ENCODE measurements around the gene LSAMP.

LSAMP gene

DNA sequence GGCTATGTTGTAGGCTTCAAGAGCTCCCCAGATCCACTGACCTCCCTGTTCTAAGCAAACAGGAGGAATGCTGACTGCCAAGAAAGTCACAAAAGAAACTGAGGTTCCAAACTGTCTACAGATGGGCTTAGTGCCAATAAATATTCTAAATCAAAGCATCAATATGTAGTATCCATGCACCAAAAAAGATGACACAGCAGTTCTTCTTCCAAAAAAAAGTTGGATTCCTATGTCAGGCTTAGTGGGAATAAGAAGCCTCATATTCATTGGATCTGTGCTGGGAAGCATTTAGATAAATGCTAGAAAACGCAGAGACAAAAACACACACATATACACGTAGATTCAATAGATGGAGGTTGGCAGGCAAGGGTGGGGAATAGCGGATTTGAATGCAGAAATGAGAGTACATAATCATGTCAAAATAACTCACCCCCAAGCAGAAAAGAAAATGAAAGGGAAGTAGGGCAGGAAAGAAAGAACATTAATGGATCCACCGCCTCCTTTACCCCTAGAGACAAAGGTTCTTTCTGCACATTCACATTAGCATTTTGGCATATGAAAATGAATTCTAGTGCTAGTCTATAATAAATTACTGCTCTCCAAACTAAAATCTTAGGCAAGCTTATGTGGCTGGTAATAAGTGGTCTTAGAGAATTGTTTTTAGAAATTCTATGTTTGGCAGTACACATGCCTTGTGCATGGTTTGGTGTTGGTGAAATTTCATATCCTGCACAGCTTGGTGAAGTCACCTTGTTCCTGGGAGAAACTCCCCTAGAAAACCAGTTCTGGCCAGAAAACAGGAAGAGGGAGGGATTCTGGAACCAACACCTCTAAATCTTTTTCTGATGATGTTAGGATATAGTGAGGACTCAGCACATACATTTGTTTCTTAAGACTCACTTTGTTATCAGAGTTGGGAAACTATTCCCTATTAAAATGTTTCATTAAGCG, 283.4 kb downstream of the LSAMP start:
- no peak for DNase-seq (ENCODE audit: low spot score)
- CTCF ChIA-PET, result no interaction called here
- POLR2A ChIA-PET (ENCODE audit: low non-redundant PET), result no interaction called here
- H3K27ac ChIP-seq, result no peak overlapping the region
- TF ChIP-seq, protein P1, sequence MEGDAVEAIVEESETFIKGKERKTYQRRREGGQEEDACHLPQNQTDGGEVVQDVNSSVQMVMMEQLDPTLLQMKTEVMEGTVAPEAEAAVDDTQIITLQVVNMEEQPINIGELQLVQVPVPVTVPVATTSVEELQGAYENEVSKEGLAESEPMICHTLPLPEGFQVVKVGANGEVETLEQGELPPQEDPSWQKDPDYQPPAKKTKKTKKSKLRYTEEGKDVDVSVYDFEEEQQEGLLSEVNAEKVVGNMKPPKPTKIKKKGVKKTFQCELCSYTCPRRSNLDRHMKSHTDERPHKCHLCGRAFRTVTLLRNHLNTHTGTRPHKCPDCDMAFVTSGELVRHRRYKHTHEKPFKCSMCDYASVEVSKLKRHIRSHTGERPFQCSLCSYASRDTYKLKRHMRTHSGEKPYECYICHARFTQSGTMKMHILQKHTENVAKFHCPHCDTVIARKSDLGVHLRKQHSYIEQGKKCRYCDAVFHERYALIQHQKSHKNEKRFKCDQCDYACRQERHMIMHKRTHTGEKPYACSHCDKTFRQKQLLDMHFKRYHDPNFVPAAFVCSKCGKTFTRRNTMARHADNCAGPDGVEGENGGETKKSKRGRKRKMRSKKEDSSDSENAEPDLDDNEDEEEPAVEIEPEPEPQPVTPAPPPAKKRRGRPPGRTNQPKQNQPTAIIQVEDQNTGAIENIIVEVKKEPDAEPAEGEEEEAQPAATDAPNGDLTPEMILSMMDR (conservative IDR thresholded peaks at IDR 0.05; ENCODE audit: low read depth), result no peak

DNA sequence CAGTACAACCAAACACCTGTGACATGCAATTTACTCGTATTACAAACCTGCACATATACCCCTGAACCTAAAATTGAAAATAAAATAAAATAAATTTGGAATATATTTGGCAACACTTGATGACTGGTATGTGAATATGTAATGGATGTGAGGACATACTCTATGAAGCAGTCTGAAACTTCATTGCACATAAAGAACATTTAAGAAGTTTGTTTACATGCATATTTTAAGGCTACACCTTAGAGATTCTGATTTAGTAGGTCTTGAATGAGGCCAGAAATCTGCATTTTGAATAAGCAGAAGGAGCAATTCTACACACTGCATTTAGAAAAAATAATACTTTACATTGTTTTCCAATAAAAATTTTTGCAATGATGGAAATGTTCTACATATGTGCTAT, 284.7 kb downstream of the LSAMP start:
- ChIA-PET POLR2A (ENCODE audit: low non-redundant PET) (no interaction called here), CTCF (no interaction called here)
- TF ChIP-seq, protein P1 (conservative IDR thresholded peaks at IDR 0.05; ENCODE audit: low read depth), result no peak
- no peak for DNase-seq (ENCODE audit: low spot score)
- H3K27ac ChIP-seq, result no peak overlapping the region

DNA sequence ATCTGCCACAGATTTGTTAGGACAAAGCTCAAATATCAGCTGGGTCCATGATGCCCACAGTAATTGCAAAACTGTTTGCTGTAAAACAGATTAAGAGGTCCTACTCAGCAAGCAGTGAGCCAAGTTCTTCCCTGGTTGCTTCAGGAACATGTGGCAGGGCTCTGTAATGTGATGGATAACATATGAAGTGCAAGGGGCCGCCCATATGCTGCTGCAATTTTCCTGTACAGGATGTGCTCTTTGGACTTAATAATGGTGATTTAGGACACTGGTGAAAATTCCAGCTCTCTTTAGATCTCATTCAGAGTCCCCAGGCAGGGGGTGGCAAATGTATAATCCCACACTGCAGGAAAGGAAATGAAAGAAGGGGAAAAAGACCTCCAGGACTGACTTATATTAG, 289.4 kb downstream of the LSAMP start:
- TF ChIP-seq, protein P1 (conservative IDR thresholded peaks at IDR 0.05; ENCODE audit: low read depth), result no peak
- no peak for DNase-seq (ENCODE audit: low spot score)
- CTCF ChIA-PET, result no interaction called here
- no peak overlapping the region for H3K27ac ChIP-seq
- POLR2A ChIA-PET (ENCODE audit: low non-redundant PET), result no interaction called here

DNA sequence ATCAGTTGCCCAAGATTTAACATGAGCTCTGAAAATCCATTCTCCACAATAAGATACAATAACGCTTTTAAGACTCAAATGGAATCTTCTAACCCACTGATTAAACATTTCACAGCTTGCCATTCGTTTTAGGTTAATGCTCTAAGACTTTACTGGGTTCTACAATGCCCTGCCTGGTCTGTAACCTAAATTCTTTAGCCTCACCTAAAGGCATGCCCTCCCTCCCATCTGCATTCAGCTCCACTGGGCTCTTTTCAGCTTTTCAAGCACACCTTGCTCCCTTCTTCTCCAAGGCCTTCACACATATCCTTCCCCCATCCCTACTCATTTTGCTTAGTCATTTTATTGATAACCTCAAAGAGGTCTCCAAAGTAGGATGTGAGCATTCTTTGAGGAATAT, 290.9 kb downstream of the LSAMP start:
- TF ChIP-seq, protein P1 (conservative IDR thresholded peaks at IDR 0.05; ENCODE audit: low read depth), result no peak
- no peak for DNase-seq (ENCODE audit: low spot score)
- POLR2A ChIA-PET (ENCODE audit: low non-redundant PET), result no interaction called here
- CTCF ChIA-PET, result no interaction called here
- H3K27ac ChIP-seq, result no peak overlapping the region

DNA sequence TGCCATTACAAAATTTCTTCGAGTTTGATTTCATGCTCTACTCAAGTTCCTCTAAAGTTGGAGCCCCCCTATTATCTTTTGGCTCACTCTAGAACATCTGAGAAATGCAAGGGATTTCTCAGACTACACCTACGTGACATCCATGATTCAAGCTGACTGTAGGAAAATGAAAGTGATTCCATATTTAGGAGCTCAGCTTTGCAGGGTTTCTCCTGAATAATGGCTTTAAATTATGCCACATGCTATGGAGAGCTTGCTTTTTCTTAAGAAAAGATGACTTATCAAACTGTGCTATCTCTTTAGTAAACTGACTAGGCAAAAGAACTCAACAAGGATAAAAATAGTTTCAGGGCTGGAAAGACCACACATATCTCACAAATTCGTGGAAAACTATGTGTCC, 292.1 kb downstream of the LSAMP start:
- TF ChIP-seq, protein P1 (conservative IDR thresholded peaks at IDR 0.05; ENCODE audit: low read depth), result no peak
- POLR2A ChIA-PET (ENCODE audit: low non-redundant PET), result no interaction called here

DNA sequence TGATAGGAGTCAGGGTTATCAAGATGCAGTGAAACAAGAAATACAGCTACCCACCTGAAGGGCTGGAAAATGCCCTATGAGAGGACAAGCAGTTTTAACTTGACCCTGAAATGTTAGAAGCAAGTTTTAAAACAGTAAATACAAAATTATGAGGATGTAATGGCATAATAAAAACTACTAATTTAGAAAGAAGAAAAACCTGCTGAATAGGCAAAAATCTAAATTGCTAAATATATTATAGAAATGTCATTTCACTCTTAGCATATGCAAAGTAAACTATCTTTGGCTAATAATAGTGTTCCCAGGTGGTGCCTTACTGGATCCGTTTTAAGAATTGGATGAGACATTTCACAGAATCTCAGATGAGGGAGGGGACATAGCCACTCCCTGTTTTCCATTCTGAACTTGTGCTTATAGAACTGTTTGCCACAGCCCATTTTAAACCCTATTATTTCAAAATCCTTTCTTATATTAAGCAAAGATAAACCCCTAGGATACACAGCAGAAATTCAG, 294.6 kb downstream of the LSAMP start:
- H3K27ac ChIP-seq, result no peak overlapping the region
- no peak for DNase-seq (ENCODE audit: low spot score)
- POLR2A ChIA-PET (ENCODE audit: low non-redundant PET), result no interaction called here
- CTCF ChIA-PET, result no interaction called here
- TF ChIP-seq, protein P1 (conservative IDR thresholded peaks at IDR 0.05; ENCODE audit: low read depth), result no peak

More for the DNA sequence above, 292.1 kb downstream of the LSAMP start:
- no peak for DNase-seq (ENCODE audit: low spot score)
- CTCF ChIA-PET, result interaction anchor here (0.6 kb wide), 1 partner anchor 921 kb away, joined by 3 read pairs; no protein-coding TSS in a partner anchor
- H3K27ac ChIP-seq, result no peak overlapping the region
